GM19193 (cell line): ENCODE measurements around the gene LDB2.

Experiments used
- POLR2A ChIP-seq: IDR thresholded peaks from 4 replicates; pipeline ENCODE4 v1.6.1; 2011; ENCODE audit not compliant: insufficient read depth, insufficient read length; ENCODE audit errors: extremely low read depth

Gene LDB2

DNA sequence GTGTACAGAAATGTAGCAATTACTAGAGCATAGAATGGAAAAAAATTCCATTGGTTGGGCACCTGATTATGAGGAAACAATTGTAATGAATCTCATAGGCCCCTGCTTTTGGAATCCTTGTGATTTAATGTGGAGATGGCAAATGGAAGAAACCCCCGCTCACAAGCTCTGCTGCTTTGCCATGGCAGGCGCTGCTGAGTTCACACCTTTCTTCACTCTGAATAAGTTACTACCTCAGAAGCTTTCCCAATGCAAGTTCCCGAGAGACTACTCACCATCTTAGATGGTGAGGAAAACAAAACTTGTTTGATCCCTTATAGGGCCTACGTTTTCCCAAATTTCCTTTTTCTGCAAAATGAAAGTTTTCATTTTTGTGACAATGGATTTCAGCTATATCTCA lies 405.6 kb downstream of the LDB2 start:
- no peak for TF ChIP-seq POLR2A

DNA sequence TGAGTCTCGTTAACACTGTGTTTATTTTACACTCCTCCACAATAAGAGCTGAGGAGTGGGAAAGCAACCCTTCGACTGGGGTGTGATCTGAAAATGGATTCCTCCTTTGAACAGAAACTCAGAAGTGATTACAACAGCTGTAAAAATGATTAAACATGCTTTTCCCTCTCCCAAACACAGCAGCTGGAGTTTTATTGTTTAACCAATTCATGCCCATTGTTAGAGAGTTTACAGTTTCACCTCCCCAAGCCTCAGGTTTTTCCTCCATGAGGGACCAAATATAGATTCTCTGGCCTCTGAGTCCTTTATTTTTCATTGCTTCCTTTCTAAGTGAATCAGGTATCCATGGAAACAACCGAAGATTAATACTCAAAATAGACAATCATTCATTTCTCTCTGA lies 409.2 kb downstream of the LDB2 start:
- TF ChIP-seq POLR2A = no peak

DNA sequence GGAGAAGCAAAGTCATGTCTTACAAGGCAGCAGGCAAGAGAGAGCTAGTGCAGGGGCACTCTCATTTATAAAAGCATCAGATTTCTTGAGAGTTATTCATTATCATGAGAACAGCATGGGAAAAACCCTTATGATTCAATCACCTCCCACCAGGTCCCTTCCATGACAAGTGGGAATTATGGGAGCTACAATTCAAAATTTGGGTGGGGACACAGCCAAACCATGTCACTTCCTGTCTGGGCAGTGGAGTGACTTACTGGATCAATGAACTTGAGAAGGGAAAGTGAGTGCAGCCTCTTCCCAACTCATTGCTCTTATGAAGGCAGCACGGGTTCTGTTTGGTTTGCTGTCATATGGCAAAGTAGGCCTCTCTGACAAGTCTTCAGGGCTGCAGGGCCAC lies 410.4 kb downstream of the LDB2 start:
- TF ChIP-seq POLR2A = no peak

DNA sequence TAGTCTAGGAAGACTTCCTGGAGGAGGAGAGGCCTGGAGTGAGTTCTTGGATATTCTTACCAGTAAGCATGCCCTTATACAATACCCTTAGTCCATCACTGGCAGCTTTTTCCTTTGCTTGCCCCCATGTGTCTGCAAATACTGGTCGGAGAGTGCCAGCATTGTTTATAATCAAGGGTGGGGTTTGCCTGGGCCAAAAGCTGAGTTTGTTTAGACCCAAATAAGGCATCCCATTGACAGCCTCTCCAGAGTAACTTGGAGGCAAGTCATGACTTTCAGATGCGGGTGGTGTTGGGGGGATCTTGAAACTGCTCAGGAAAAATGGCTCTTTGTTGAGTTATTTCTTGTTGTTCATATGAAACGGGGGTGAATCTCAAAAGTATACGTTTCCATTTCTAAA lies 413.7 kb downstream of the LDB2 start:
- TF ChIP-seq POLR2A = no peak

DNA sequence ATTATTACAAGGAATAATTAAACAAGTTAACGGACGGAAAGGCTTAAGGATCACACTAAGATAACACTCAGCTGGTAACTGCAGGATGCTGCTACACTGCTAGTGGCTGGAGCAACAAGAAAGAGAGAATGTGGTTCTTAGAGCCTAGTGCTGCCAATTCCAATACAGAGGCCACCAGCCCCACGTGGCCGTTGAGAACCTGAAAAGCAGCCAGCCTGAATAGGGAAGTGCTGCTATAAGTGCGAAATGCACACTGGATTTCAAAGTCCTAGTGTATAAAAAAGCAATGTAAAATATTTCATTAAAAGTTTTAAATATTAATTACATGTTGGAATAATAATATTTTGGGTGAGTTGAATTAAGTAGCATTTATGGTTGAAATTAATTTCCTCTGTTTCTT lies 414.9 kb downstream of the LDB2 start:
- TF ChIP-seq POLR2A = no peak

DNA sequence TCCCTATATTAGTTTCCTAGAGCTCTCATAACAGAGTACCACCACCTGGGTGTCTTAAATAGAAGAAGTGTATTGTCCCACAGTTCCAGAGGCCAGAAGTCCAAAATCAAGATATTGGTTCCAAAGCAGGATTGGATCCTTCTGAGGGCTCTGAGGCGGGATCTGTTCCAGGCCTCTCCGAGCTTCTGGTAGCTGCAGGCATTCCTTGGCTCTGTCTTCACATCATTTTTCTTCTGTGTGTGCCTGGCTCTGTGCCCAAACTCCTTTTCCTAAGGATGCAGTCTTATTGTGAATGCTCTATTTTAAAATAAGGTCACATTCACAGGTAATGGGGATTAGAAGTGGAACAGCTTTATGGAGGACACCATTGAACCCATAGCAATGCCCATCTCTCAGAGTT lies 418.4 kb downstream of the LDB2 start:
- no peak for TF ChIP-seq POLR2A

DNA sequence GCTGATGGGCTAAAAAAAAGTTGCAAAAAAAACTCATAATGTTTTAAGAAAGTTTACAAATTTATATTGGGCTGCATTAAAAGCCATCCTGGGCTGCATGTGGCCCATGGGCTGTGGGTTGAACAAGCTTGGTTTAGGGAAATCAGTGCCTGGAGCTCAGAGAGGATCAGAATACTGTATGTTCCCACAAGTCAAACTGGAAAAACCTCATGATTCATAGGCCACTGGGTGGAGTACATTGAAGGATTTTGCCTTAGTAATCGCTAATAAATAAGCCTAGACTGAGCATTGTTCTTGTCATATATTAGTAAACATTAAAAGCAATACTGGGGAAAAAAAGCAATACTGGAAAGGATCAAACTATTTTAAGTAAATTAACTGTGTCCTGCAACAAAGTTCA lies 425.9 kb downstream of the LDB2 start:
- no peak for TF ChIP-seq POLR2A

DNA sequence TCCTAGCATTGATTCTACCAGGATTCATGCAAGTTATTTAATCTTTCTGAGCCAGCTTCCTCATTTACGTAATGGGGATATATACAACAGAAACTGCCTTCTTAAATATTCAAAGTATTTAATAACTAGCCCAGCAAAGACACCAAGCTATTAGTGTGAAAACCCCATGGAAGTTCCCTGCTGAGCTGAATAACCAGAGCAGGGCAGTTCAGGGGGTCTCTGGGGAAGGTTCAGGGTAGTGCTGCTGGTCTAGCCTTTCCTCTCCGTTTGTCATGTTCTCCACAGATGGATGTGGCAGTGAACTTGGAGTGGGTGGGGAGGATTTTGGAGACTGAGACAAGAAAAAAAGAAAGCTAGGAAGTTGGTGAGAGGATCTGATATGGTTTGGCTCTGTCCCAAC lies 431.4 kb downstream of the LDB2 start:
- TF ChIP-seq POLR2A = no peak

DNA sequence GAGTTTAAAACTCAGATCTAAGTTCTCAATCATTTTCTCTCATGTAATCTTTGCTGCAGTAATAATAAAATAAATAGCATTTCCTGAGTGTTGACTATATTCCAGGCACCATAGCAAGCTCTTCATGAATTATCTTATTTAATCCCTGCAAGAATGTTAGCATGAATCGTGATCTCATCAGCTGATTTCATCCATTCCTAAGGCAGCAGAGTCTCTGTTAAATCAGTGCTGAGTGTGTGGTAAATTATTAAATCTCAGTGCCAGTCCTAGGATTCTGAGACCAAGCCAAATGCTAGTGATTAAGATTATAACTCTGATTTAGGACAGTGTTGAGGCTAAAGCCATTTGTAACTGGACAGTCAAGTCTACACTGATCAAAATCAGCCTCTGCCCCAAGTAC lies 431.9 kb downstream of the LDB2 start:
- TF ChIP-seq POLR2A = no peak

DNA sequence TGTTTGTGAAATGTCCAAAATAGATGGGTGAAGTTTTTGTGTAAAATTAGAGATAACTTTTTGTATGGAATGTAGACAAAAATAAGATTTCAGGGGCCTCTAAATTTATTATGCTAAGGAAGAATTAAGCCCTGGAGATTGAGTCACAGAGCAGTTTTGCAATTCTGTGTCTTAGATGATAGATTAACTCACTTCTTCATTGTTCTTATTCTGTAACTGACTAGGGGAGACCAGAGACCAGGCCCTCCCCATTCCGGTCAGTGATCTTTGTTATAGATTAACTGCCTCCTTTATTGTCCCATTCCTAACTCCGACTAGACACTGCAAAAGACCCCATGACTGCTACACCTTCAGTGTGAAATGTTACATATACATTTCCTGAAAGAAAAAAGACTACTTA lies 433.8 kb downstream of the LDB2 start:
- TF ChIP-seq POLR2A = no peak

DNA sequence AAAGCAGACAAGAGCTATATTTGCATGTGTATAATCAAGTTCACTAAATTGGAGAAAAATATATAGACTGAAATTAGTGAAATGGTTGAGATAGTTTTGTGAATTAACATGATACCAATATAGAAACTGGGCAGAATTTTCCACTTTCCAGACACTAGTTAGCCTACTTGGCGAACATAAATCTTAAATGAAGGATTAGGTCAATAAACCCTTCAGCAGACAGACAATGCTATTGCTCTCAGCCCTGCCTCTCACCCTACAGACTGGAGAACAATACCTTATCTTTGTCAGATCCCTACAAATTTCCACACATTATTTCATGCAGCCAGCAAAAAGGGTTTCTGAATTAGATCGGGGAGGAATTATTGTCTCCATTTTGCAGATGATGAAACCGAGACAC lies 435.8 kb downstream of the LDB2 start:
- TF ChIP-seq POLR2A = no peak

DNA sequence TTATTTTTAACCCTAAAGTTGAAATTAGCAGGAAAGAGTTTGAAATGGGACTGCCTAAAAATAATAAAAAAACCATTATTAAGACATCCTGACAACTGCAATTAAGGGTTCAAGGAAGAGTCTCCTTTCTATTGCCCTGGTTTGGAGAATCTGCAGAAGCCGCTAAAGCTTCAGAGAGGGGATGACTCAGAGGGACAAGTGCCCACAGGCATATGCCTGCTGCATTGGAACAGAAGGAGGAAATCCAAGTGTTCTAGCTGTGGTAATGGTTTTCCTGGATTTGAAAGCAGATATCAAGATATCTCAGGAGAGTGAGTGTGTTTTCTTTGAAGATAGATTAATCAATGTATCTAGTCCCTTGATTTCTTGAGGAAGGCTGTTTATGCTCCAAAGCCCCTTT lies 437.1 kb downstream of the LDB2 start:
- TF ChIP-seq POLR2A = no peak

DNA sequence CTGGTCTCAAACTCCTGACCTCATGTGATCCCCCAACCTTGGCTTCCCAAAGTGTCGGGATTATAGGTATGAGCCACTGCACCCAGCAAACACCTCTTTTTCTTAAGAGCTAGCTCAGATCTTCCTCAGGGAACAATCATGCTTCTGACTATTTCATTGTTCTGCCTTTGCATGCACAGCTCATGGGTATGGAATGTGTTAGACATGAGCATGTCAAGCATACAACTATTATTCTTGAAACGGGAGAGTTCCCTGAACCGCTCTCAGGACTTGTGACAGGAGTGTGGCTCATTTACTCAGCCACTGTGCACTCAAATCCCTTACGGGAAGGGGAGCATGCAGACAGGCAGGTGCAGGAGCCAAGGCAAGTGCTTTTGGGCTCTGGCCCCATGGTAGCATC lies 440.5 kb downstream of the LDB2 start:
- TF ChIP-seq POLR2A = no peak
